GM15510 (cell line): ENCODE results near the gene LIPH.
A peak's percentile ranks its signal among the peaks of the same experiment; 100 is the strongest.

Experiments
- POLR2A ChIP-seq: IDR thresholded peaks from 3 replicates; pipeline ENCODE4 v1.6.1; 2011; ENCODE audit warnings: borderline replicate concordance; ENCODE audit not compliant: insufficient read length; ENCODE audit errors: extremely low read depth

Gene LIPH

GRCh38 chr3:185508335-185508991, 43.9 kb downstream of the LIPH start:
- no peak for TF ChIP-seq POLR2A

GRCh38 chr3:185507883-185508282, 44.5 kb downstream of the LIPH start:
- TF ChIP-seq POLR2A: no peak

- no peak for TF ChIP-seq POLR2A
These were observed 47.8 kb downstream of the LIPH start for GRCh38 chr3:185504636-185505035.

GRCh38 chr3:185503521-185503920, 48.9 kb downstream of the LIPH start:
- no peak for TF ChIP-seq POLR2A

- no peak for TF ChIP-seq POLR2A
These were observed 49.4 kb downstream of the LIPH start for GRCh38 chr3:185502987-185503386.

GRCh38 chr3:185498503-185499396, 53.6 kb downstream of the LIPH start, which contains the start of gene TMEM41A:
TSS of gene TMEM41A (minus strand) at chr3:185499035. CDS start at chr3:185498961, 74 bp downstream.
- TF ChIP-seq POLR2A: peak; percentile 96

- no peak for TF ChIP-seq POLR2A
These were observed 62.1 kb downstream of the LIPH start for GRCh38 chr3:185490241-185490640.

- no peak for TF ChIP-seq POLR2A
These were observed 62.9 kb downstream of the LIPH start for GRCh38 chr3:185489462-185489861.

GRCh38 chr3:185488465-185488864, 63.9 kb downstream of the LIPH start:
- no peak for TF ChIP-seq POLR2A

GRCh38 chr3:185486394-185486793, 66.0 kb downstream of the LIPH start:
- TF ChIP-seq POLR2A: no peak

GRCh38 chr3:185484296-185484695, 68.1 kb downstream of the LIPH start:
- TF ChIP-seq POLR2A: no peak

GRCh38 chr3:185479373-185479945, 72.9 kb downstream of the LIPH start:
- no peak for TF ChIP-seq POLR2A

- no peak for TF ChIP-seq POLR2A
These were observed 75.1 kb downstream of the LIPH start for GRCh38 chr3:185477316-185477715.

GRCh38 chr3:185473290-185473815, 79.0 kb downstream of the LIPH start:
- no peak for TF ChIP-seq POLR2A

GRCh38 chr3:185470323-185470722, 82.1 kb downstream of the LIPH start:
- no peak for TF ChIP-seq POLR2A
